ENCODE data around the gene GIPC3. TPM values are rescaled to one million over a fixed set of nuclear protein-coding genes. Genes with fewer than 3 reads are reported as not detected.

Gene GIPC3
- total RNA-seq: 0.30 and 0.32 TPM in 2 replicates

GRCh38 chr19:3585301-3586126, at the start of gene GIPC3:
TSS of gene GIPC3 (plus strand) at chr19:3585478. CDS start at chr19:3585598, 120 bp downstream.

GRCh38 chr19:3538965-3539755, 46.1 kb upstream of the GIPC3 start, which contains the start of gene TEKTIP1:
TSS of gene TEKTIP1 (plus strand) at chr19:3539174. CDS start at chr19:3539178, 4 bp downstream.

GRCh38 chr19:3557461-3558248, 27.6 kb upstream of the GIPC3 start, which contains the start of gene MFSD12:
TSS of gene MFSD12 (minus strand) at chr19:3557586. CDS start at chr19:3557403, 183 bp downstream.

GRCh38 chr19:3572855-3573161, 12.5 kb upstream of the GIPC3 start, which contains the start of gene HMG20B:
TSS of gene HMG20B (plus strand) at chr19:3572944. CDS start at chr19:3573310, 366 bp downstream.

GRCh38 chr19:3606690-3607289, 21.5 kb downstream of the GIPC3 start, which contains the start of gene TBXA2R:
TSS of gene TBXA2R (minus strand) at chr19:3606875. CDS start at chr19:3600634, 6,241 bp downstream.

GRCh38 chr19:3626473-3627350, 41.4 kb downstream of the GIPC3 start, which contains the start of gene CACTIN:
TSS of gene CACTIN (minus strand) at chr19:3626790. CDS start at chr19:3626762, 28 bp downstream.

Other genes with a start within 250 kb of the GIPC3 start
- 20.1 TPM in 2 replicates for gene NFIC, start 218.9 kb upstream of the GIPC3 start, total RNA-seq
- 0.32 TPM in 1 of 2 replicates, not detected in the other for gene SMIM24, start 105.0 kb upstream of the GIPC3 start, total RNA-seq
- gene SMIM44, start 102.0 kb upstream of the GIPC3 start, total RNA-seq: not detected in 2 replicates
- gene DOHH, start 84.8 kb upstream of the GIPC3 start, total RNA-seq: 13.8 and 14.0 TPM in 2 replicates
- gene FZR1, start 79.2 kb upstream of the GIPC3 start, total RNA-seq: 30.5 and 32.2 TPM in 2 replicates
- gene TEKTIP1, start 46.3 kb upstream of the GIPC3 start, total RNA-seq: not detected in 2 replicates
- 74.6 and 79.3 TPM in 2 replicates for gene MFSD12, start 27.9 kb upstream of the GIPC3 start, total RNA-seq
- 98.4 and 108 TPM in 2 replicates for gene HMG20B, start 12.5 kb upstream of the GIPC3 start, total RNA-seq
- gene TBXA2R, start 21.4 kb downstream of the GIPC3 start, total RNA-seq: 0.30 and 0.65 TPM in 2 replicates
- 29.2 and 40.1 TPM in 2 replicates for gene CACTIN, start 41.3 kb downstream of the GIPC3 start, total RNA-seq
- gene PIP5K1C, start 115.0 kb downstream of the GIPC3 start, total RNA-seq: 17.2 and 19.8 TPM in 2 replicates
- not detected in 2 replicates for gene TJP3, start 122.9 kb downstream of the GIPC3 start, total RNA-seq
- 16.9 and 22.0 TPM in 2 replicates for gene APBA3, start 176.2 kb downstream of the GIPC3 start, total RNA-seq
- 61.7 and 89.7 TPM in 2 replicates for gene MRPL54, start 177.2 kb downstream of the GIPC3 start, total RNA-seq
- not detected in 2 replicates for gene RAX2, start 186.8 kb downstream of the GIPC3 start, total RNA-seq
- not detected in 2 replicates for gene MATK, start 200.9 kb downstream of the GIPC3 start, total RNA-seq

Data from epithelial cell of umbilical artery (primary cell).